B cell (primary cell): Measurements from ENCODE around the gene PGM5. TPM values are rescaled to one million over a fixed set of nuclear protein-coding genes. Genes with fewer than 3 reads are reported as not detected.

Experiments used
- ATAC-seq: fragments of 200-7000 bp; cut with Tn5 transposase; one replicate; pipeline ENCODE4 v1.10.0; 2021; ENCODE audit warnings: low read depth, mild to moderate bottlenecking, moderate number of reproducible peaks, moderate library complexity
- CTCF ChIA-PET: fragments of 350-600 bp; sonication (Branson Sonifier 250); formaldehyde crosslinking; loops from one replicate; lab custom pipeline; 2021; ENCODE audit warnings: antibody characterized with exemption, inconsistent platforms; lab: Charles Lee
- POLR2A ChIA-PET: fragments of 350-600 bp; sonication (Branson Sonifier 250); formaldehyde crosslinking; loops from one replicate; lab custom pipeline; 2021; ENCODE audit warnings: antibody characterized with exemption; lab: Charles Lee
- DNase-seq: peaks from one replicate; pipeline ENCODE4 v3.0.0; 2013
- H2AFZ ChIP-seq: 2 replicates; pipeline ENCODE4 v1.6.1; 2012; ENCODE audit warnings: mild to moderate bottlenecking, low read depth, low read length; ENCODE audit not compliant: insufficient read depth, poor library complexity, severe bottlenecking
- H3K27ac ChIP-seq, 2 donors: 1 replicate in 1 of 2; 2 replicates in 1 of 2; pipeline ENCODE4 v1.5.1; 2012 to 2013; ENCODE audit warnings: low read length in 2 of 2, mild to moderate bottlenecking in 2 of 2, moderate library complexity in 1 of 2
- H3K27me3 ChIP-seq, 4 experiments: fragments of 200-600 bp in 1 of 4; sonication (generic) in 1 of 4; replicated peaks in 1 of 4; 1 replicate in 2 of 4; 2 replicates in 2 of 4; pipeline versions ENCODE4 v1.6.1 to v1.7.0; 2013 to 2016; ENCODE audit warnings: low read length in 3 of 4, mild to moderate bottlenecking in 2 of 4, mixed read lengths in 1 of 4, moderate library complexity in 1 of 4; ENCODE audit not compliant: insufficient read depth in 4 of 4, control insufficient read depth in 3 of 4; ENCODE audit errors: control extremely low read depth in 1 of 4
- H3K36me3 ChIP-seq, 2 experiments: replicated peaks in 1 of 2; 1 replicate in 1 of 2; 2 replicates in 1 of 2; pipeline versions ENCODE4 v1.6.1 to v1.7.1; 2013; ENCODE audit warnings: low read length in 1 of 2; ENCODE audit not compliant: insufficient read depth in 2 of 2, control insufficient read depth in 1 of 2; ENCODE audit errors: control extremely low read depth in 1 of 2, extremely low read depth in 1 of 2
- H3K4me1 ChIP-seq, 2 donors: fragments of 200-600 bp in 1 of 2; sonication (generic) in 1 of 2; 1 replicate in 1 of 2; 2 replicates in 1 of 2; pipeline versions ENCODE4 v1.5.1 to v1.6.1; 2013 to 2017; ENCODE audit warnings: low read length in 2 of 2; ENCODE audit not compliant: control insufficient read depth in 2 of 2, insufficient read depth in 2 of 2
- H3K4me2 ChIP-seq: replicated peaks from 2 replicates; pipeline ENCODE3; 2012; ENCODE audit warnings: mild to moderate bottlenecking, low read depth, low read length; ENCODE audit not compliant: poor library complexity, severe bottlenecking
- H3K4me3 ChIP-seq, 5 experiments: fragments of 200-600 bp in 1 of 5; sonication (generic) in 1 of 5; 1 replicate in 3 of 5; 2 replicates in 2 of 5; pipeline versions ENCODE4 v1.5.1 to v1.7.0; 2011 to 2016; ENCODE audit warnings: low read length in 4 of 5, mild to moderate bottlenecking in 4 of 5, low read depth in 2 of 5, control low read depth in 1 of 5, moderate library complexity in 1 of 5; ENCODE audit not compliant: insufficient read depth in 1 of 5; ENCODE audit errors: control extremely low read depth in 1 of 5, extremely low read depth in 1 of 5
- H3K79me2 ChIP-seq: fragments of 200-600 bp; sonication (generic); one replicate; pipeline ENCODE4 v1.6.0; 2016; ENCODE audit warnings: low read length; ENCODE audit not compliant: control insufficient read depth, insufficient read depth
- H3K9ac ChIP-seq: fragments of 200-600 bp; sonication (generic); 2 replicates; pipeline ENCODE4 v1.6.1; 2017; ENCODE audit warnings: mild to moderate bottlenecking, low read length, moderate library complexity
- H3K9me3 ChIP-seq, 3 donors: one replicate each; pipeline versions ENCODE4 v1.6.1 to v1.7.1; 2013; ENCODE audit warnings: low read length in 2 of 3; ENCODE audit not compliant: control insufficient read depth in 2 of 3, insufficient read depth in 1 of 3; ENCODE audit errors: control extremely low read depth in 1 of 3
- H4K20me1 ChIP-seq: 2 replicates; pipeline ENCODE4 v1.6.0; 2012; ENCODE audit warnings: mild to moderate bottlenecking, low read length; ENCODE audit not compliant: insufficient read depth, control insufficient read depth, poor library complexity, severe bottlenecking
- H3K27ac Mint-ChIP-seq: one replicate; pipeline ENCODE4 v1.8.0; 2021; ENCODE audit warnings: mixed read lengths
- H3K27me3 Mint-ChIP-seq: one replicate; pipeline ENCODE4 v1.8.0; 2021; ENCODE audit warnings: mixed read lengths
- H3K4me1 Mint-ChIP-seq: one replicate; pipeline ENCODE4 v1.8.0; 2021; ENCODE audit warnings: mixed read lengths
- H3K4me3 Mint-ChIP-seq: one replicate; pipeline ENCODE4 v1.8.0; 2021; ENCODE audit warnings: mixed read lengths
- H3K9me3 Mint-ChIP-seq: one replicate; pipeline ENCODE4 v1.8.0; 2022; ENCODE audit warnings: mixed read lengths; ENCODE audit not compliant: insufficient read depth
- EZH2 ChIP-seq: IDR thresholded peaks from 2 replicates; pipeline ENCODE4 v1.6.1; 2012; ENCODE audit warnings: borderline replicate concordance, low read depth, mild to moderate bottlenecking, moderate library complexity, low read length; ENCODE audit not compliant: insufficient read depth, poor library complexity, severe bottlenecking
- WGBS: methylation state at CpG from one replicate; pipeline ENCODE4 v1.1.5; 2013; ENCODE audit warnings: missing lambda C conversion rate; ENCODE audit not compliant: insufficient coverage; 5-methylcytosine and 5-hydroxymethylcytosine counted together
- intact Hi-C: fragments of 100-400 bp; cut with micrococcal nuclease; formaldehyde crosslinking; loops from one replicate; pipeline ENCODE4 v1.10.0; 2022
- polyA plus RNA-seq: library from polyadenylated mRNA; depleted of rRNA; stranded (reverse); fragments of >200 nt; gene quantifications from 2 replicates; pipeline ENCODE4 v1.2.3, GENCODE V29; 2012
- total RNA-seq, 2 donors: library from RNA; stranded (reverse); fragments of 120-200 nt in 1 of 2; gene quantifications; 1 replicate in 1 of 2; 2 replicates in 1 of 2; pipeline versions ENCODE4 v1.2.3 to v1.2.4, GENCODE V29; 2013 to 2022
- TF ChIP-seq, protein P1 (sequence below): fragments of 200-600 bp; IDR thresholded peaks from one replicate; pipeline ENCODE4 v1.8.0; 2022; ENCODE audit warnings: antibody characterized with exemption, mild to moderate bottlenecking

The PGM5 gene
- total and polyA plus RNA-seq, 2 donors (not counting 1 experiment from before 2014, with no cell fraction given): not detected

DNA sequence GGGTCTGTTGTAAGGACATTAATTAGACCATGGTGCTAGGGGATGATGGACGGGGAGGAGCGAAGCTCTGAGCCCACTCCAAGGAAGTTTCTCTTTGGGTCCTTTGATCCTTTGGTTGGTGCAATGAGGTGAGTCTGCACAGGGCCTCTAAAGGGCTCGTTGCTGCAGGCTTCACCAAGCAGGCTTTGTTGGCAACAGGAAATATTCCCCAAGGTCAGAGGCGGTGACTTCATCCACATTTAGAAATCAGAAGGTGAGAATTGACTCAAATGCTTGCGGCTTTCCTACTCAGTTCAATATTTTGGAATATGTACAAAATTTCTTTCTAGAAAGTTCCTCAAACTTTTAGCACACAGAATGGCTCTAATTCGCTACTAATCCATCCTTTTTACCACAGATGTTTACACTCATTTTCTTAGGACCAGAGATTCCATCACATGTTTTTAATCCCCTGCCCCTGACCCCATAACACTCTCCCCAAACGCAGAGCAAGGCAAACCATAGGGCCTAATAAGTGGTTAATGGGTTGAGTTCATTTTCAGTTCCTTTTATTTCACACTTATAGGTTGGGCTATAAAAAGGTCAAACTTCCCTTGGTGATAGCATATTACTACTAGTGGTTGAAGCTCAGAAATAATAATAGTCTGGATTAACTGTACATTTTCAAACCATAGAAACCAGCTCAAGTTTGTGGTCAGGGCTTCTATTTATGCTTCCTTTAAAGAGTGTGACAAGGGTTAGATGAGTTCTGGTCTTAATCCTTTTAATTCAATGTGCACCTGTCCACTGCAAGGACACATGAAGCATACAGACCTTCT, 221.6 kb downstream of the PGM5 start:
- no peaks in the 10 kb centered on the region for H3K27me3 Mint-ChIP-seq
- H3K27me3 ChIP-seq: no peaks in the 10 kb centered on the region
- peak overlapping the region; percentile 47 for H3K4me2 ChIP-seq
- TF ChIP-seq, protein P1, sequence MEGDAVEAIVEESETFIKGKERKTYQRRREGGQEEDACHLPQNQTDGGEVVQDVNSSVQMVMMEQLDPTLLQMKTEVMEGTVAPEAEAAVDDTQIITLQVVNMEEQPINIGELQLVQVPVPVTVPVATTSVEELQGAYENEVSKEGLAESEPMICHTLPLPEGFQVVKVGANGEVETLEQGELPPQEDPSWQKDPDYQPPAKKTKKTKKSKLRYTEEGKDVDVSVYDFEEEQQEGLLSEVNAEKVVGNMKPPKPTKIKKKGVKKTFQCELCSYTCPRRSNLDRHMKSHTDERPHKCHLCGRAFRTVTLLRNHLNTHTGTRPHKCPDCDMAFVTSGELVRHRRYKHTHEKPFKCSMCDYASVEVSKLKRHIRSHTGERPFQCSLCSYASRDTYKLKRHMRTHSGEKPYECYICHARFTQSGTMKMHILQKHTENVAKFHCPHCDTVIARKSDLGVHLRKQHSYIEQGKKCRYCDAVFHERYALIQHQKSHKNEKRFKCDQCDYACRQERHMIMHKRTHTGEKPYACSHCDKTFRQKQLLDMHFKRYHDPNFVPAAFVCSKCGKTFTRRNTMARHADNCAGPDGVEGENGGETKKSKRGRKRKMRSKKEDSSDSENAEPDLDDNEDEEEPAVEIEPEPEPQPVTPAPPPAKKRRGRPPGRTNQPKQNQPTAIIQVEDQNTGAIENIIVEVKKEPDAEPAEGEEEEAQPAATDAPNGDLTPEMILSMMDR: no peak
- no peak for TF ChIP-seq EZH2
- peak overlapping the region; percentile 40 for H3K4me3 Mint-ChIP-seq
- WGBS: 14% methylated on average over 4 of the region's 7 CpGs
- H3K9me3 ChIP-seq: no peaks in the 10 kb centered on the region
- ATAC-seq (peak; percentile 92), DNase-seq (peak; percentile 43)
- peaks cover 29% of the 10 kb centered on the region for H3K4me1 Mint-ChIP-seq
- no peak overlapping the region for H3K27ac Mint-ChIP-seq
- intact Hi-C loops: loop anchor here (5.0 kb wide), 1 partner anchor 1179 kb away; no protein-coding TSS in a partner anchor
- H3K9ac ChIP-seq: peak overlapping the region; percentile 4
- peak overlapping the region in 1 of 5 experiments; percentile 24 for H3K4me3 ChIP-seq
- no peaks in the 10 kb centered on the region for H3K79me2 ChIP-seq
- H4K20me1 ChIP-seq: no peaks in the 10 kb centered on the region
- POLR2A ChIA-PET: no interaction called here
- CTCF ChIA-PET: interaction anchor here (0.5 to 1.3 kb wide), 6 partner anchors 10 to 458 kb away, joined by 3 to 8 read pairs (median 6); partner anchors contain the start of genes FXN and PIP5K1B
- peaks cover 25% of the 10 kb centered on the region in 2 donors for H3K4me1 ChIP-seq
- no peaks in the 10 kb centered on the region for H3K36me3 ChIP-seq
- no peak overlapping the region for H2AFZ ChIP-seq
- no peak overlapping the region for H3K27ac ChIP-seq
- no peaks in the 10 kb centered on the region for H3K9me3 Mint-ChIP-seq

Other genes with a start within 250 kb of the PGM5 start
- gene ZNG1C, start 114.6 kb upstream of the PGM5 start, total RNA-seq: 56.2 and 65.9 TPM in 2 replicates
- 24.2 and 48.9 TPM in 2 replicates for gene ZNG1C, start 114.6 kb upstream of the PGM5 start, polyA plus RNA-seq
- 0.22 TPM in 2 replicates for gene FOXD4L3, start 53.7 kb upstream of the PGM5 start, total RNA-seq
- not detected in 2 replicates for gene FOXD4L3, start 53.7 kb upstream of the PGM5 start, polyA plus RNA-seq
- gene TMEM252, start 184.3 kb downstream of the PGM5 start, total RNA-seq: not detected in 2 replicates
- gene TMEM252, start 184.3 kb downstream of the PGM5 start, polyA plus RNA-seq: 0.10 TPM in 1 of 2 replicates, not detected in the other